Liver (tissue), 3 donors: ENCODE data around the gene TACC2.

Experiments
- CTCF ChIP-seq: fragments of 150-350 bp; IDR thresholded peaks from 2 replicates; pipeline ENCODE4 v1.5.1; 2017; ENCODE audit warnings: improper control_type of control experiment, low read depth, low read length; ENCODE audit not compliant: missing input control
- MAX ChIP-seq: IDR thresholded peaks from 2 replicates; pipeline ENCODE4 v1.6.1; 2016; ENCODE audit warnings: antibody characterized with exemption
- TAF1 ChIP-seq: conservative IDR thresholded peaks from 2 replicates; pipeline ENCODE4 v1.6.1; 2016; ENCODE audit warnings: antibody characterized with exemption, mild to moderate bottlenecking
- YY1 ChIP-seq: IDR thresholded peaks from 2 replicates; pipeline ENCODE4 v1.6.1; 2016; ENCODE audit warnings: antibody characterized with exemption, mild to moderate bottlenecking
- donor health status: healthy.
- donor health status: healthy.

- TF ChIP-seq YY1 = no peak
- no peak for TF ChIP-seq CTCF
- TF ChIP-seq MAX = no peak
- no peak for TF ChIP-seq TAF1
Measured at GRCh38 chr10:122173766-122174435, 184.9 kb downstream of the TACC2 start.
